H1 (cell line): ENCODE measurements around the gene OVCA2. TPM values are rescaled to one million over a fixed set of nuclear protein-coding genes. Genes with fewer than 3 reads are reported as not detected.

Experiments used
- CTCF ChIA-PET: fragments of 300-600 bp; sonication (Branson Sonifier 250); formaldehyde crosslinking; loops from one replicate; lab custom pipeline; 2021; ENCODE audit not compliant: partially characterized antibody; lab: Charles Lee
- POLR2A ChIA-PET: fragments of 300-600 bp; sonication (Branson Sonifier 250); formaldehyde crosslinking; loops from one replicate; lab custom pipeline; 2021; ENCODE audit warnings: inconsistent platforms; ENCODE audit not compliant: partially characterized antibody; lab: Charles Lee
- DNase-seq, 2 experiments: peaks; one replicate each; pipeline versions ENCODE4 v3.0.0 to v3.0.0-alpha.2; 2010 to 2022; ENCODE audit warnings: low spot score in 2 of 2, low read depth in 1 of 2, mixed read lengths in 1 of 2
- FAIRE-seq: peaks from 2 replicates; lab custom pipeline; 2011; peaks lifted over from hg19 to GRCh38; lab: Jason Lieb, UNC
- H2AFZ ChIP-seq: 2 replicates; pipeline ENCODE4 v1.8.1; 2012; ENCODE audit warnings: low read length, inconsistent platforms
- H2AK5ac ChIP-seq: 2 replicates; pipeline ENCODE4 v1.6.1; 2013; ENCODE audit warnings: low read depth, low read length
- H2BK120ac ChIP-seq: replicated peaks from 2 replicates; pipeline ENCODE3; 2013; ENCODE audit warnings: low read depth, low read length, inconsistent platforms
- H2BK12ac ChIP-seq: 2 replicates; pipeline ENCODE4 v1.6.1; 2013; ENCODE audit warnings: low read depth, low read length
- H2BK15ac ChIP-seq: 2 replicates; pipeline ENCODE4 v1.6.1; 2013; ENCODE audit warnings: low read length
- H2BK20ac ChIP-seq: 2 replicates; pipeline ENCODE4 v1.6.1; 2013; ENCODE audit warnings: low read length
- H2BK5ac ChIP-seq: 2 replicates; pipeline ENCODE4 v1.6.1; 2013; ENCODE audit warnings: low read depth, low read length
- H3K14ac ChIP-seq: 2 replicates; pipeline ENCODE4 v1.6.1; 2013; ENCODE audit warnings: inconsistent platforms; ENCODE audit not compliant: insufficient read length
- H3K18ac ChIP-seq: 2 replicates; pipeline ENCODE4 v1.6.1; 2013; ENCODE audit warnings: low read length; ENCODE audit errors: extremely low read depth
- H3K23ac ChIP-seq: 2 replicates; pipeline ENCODE4 v1.6.1; 2013; ENCODE audit warnings: inconsistent platforms; ENCODE audit not compliant: insufficient read length
- H3K23me2 ChIP-seq: 2 replicates; pipeline ENCODE4 v1.6.1; 2013; ENCODE audit warnings: low read depth, low read length
- H3K27ac ChIP-seq: 2 replicates; pipeline ENCODE4 v1.6.1; 2011; ENCODE audit warnings: low read depth, low read length, inconsistent platforms
- H3K27me3 ChIP-seq, 4 experiments: replicated peaks in 1 of 4; 1 replicate in 1 of 4; 2 replicates in 3 of 4; pipeline versions ENCODE4 v1.6.1 to v1.8.1; 2011 to 2013; ENCODE audit warnings: low read length in 3 of 4, mild to moderate bottlenecking in 3 of 4, inconsistent platforms in 2 of 4, mixed read lengths in 2 of 4, moderate library complexity in 1 of 4; ENCODE audit not compliant: control insufficient read depth in 3 of 4, insufficient read depth in 3 of 4; ENCODE audit errors: extremely low read depth in 1 of 4
- H3K36me3 ChIP-seq, 4 experiments: 2 replicates each; pipeline versions ENCODE4 v1.6.1 to v1.8.1; 2011 to 2013; ENCODE audit warnings: mild to moderate bottlenecking in 4 of 4, low read length in 3 of 4, moderate library complexity in 2 of 4, control low read depth in 1 of 4, inconsistent platforms in 1 of 4; ENCODE audit not compliant: insufficient read depth in 4 of 4, control insufficient read depth in 2 of 4
- H3K4ac ChIP-seq: replicated peaks from 2 replicates; pipeline ENCODE3; 2013; ENCODE audit warnings: low read length, low read depth, mixed read lengths, inconsistent platforms; ENCODE audit not compliant: insufficient read length
- H3K4me1 ChIP-seq, 4 experiments: replicated peaks in 1 of 4; 1 replicate in 1 of 4; 2 replicates in 3 of 4; pipeline versions ENCODE4 v1.6.1 to v1.8.1; 2011 to 2013; ENCODE audit warnings: low read length in 3 of 4, inconsistent platforms in 2 of 4, mixed read lengths in 1 of 4; ENCODE audit not compliant: insufficient read depth in 4 of 4, control insufficient read depth in 3 of 4
- H3K4me2 ChIP-seq, 2 experiments: 2 replicates each; pipeline versions ENCODE4 v1.6.1 to v1.8.1; 2011 to 2013; ENCODE audit warnings: low read depth in 2 of 2, low read length in 2 of 2, control low read depth in 1 of 2, inconsistent platforms in 1 of 2, mild to moderate bottlenecking in 1 of 2; ENCODE audit not compliant: insufficient read depth in 1 of 2
- H3K4me3 ChIP-seq, 4 experiments: fragments of 200-600, 300-600 bp in 1 of 4; sonication (generic), shearing (Covaris generic), sonication (Bioruptor Twin) in 1 of 4; 2 replicates each; pipeline versions ENCODE4 v1.5.1 to v1.8.1; 2011 to 2016; ENCODE audit warnings: low read length in 4 of 4, low read depth in 3 of 4, control low read depth in 2 of 4, inconsistent platforms in 2 of 4, mild to moderate bottlenecking in 2 of 4, mixed read lengths in 1 of 4, moderate library complexity in 1 of 4; ENCODE audit not compliant: insufficient read depth in 2 of 4; ENCODE audit errors: extremely low read depth in 1 of 4
- H3K56ac ChIP-seq: replicated peaks from 2 replicates; pipeline ENCODE3; 2013; ENCODE audit warnings: low read depth, mild to moderate bottlenecking, mixed read lengths, low read length, inconsistent platforms; ENCODE audit not compliant: insufficient read length
- H3K79me1 ChIP-seq: 2 replicates; pipeline ENCODE4 v1.6.1; 2013; ENCODE audit warnings: low read depth, low read length, control low read depth
- H3K79me2 ChIP-seq, 2 experiments: 2 replicates each; pipeline versions ENCODE4 v1.6.1 to v1.8.1; 2012 to 2013; ENCODE audit warnings: low read length in 2 of 2, mild to moderate bottlenecking in 2 of 2, inconsistent platforms in 1 of 2; ENCODE audit not compliant: insufficient read depth in 2 of 2, control insufficient read depth in 1 of 2
- H3K9ac ChIP-seq, 4 experiments: replicated peaks in 1 of 4; 1 replicate in 1 of 4; 2 replicates in 3 of 4; pipeline versions ENCODE4 v1.6.1 to v1.8.1; 2011 to 2013; ENCODE audit warnings: low read depth in 3 of 4, low read length in 3 of 4, control low read depth in 2 of 4, mild to moderate bottlenecking in 2 of 4, moderate library complexity in 2 of 4, inconsistent platforms in 1 of 4; ENCODE audit errors: extremely low read depth in 1 of 4
- H3K9me3 ChIP-seq, 2 experiments: 2 replicates each; pipeline versions ENCODE4 v1.6.1 to v1.8.1; 2012 to 2013; ENCODE audit warnings: mild to moderate bottlenecking in 2 of 2, moderate library complexity in 2 of 2, control low read depth in 1 of 2, inconsistent platforms in 1 of 2, low read depth in 1 of 2, low read length in 1 of 2, mixed read lengths in 1 of 2; ENCODE audit not compliant: insufficient read depth in 2 of 2
- H4K20me1 ChIP-seq, 2 experiments: replicated peaks in 1 of 2; 2 replicates each; pipeline versions ENCODE3 to v1.8.1; 2011 to 2013; ENCODE audit warnings: inconsistent platforms in 2 of 2, low read length in 2 of 2, mild to moderate bottlenecking in 1 of 2; ENCODE audit not compliant: insufficient read depth in 2 of 2, control insufficient read depth in 1 of 2
- H4K5ac ChIP-seq: 2 replicates; pipeline ENCODE4 v1.6.1; 2013; ENCODE audit warnings: low read length, low read depth, mixed read lengths, inconsistent platforms; ENCODE audit not compliant: insufficient read length
- H4K8ac ChIP-seq: 2 replicates; pipeline ENCODE4 v1.8.0; 2013; ENCODE audit warnings: mild to moderate bottlenecking, moderate library complexity, low read length, inconsistent platforms; ENCODE audit not compliant: insufficient read depth; ENCODE audit errors: extremely low read depth
- H4K91ac ChIP-seq: replicated peaks from 2 replicates; pipeline ENCODE3; 2013; ENCODE audit warnings: low read length, mixed read lengths, inconsistent platforms; ENCODE audit not compliant: insufficient read length
- WGBS, 2 experiments: shearing (Covaris generic) in 1 of 2; methylation state at CpG; one replicate each; pipeline versions ENCODE4 v1.1.6 to v1.1.7; 2013 to 2015; ENCODE audit warnings: low lambda C conversion rate in 2 of 2, mixed read lengths in 2 of 2, inconsistent platforms in 1 of 2, low coverage in 1 of 2, missing lambda C conversion rate in 1 of 2; ENCODE audit not compliant: insufficient replicate concordance in 2 of 2, insufficient coverage in 1 of 2, insufficient read length in 1 of 2; ENCODE audit errors: extremely low coverage in 1 of 2, missing lambda C conversion rate in 1 of 2; 5-methylcytosine and 5-hydroxymethylcytosine counted together
- polyA plus RNA-seq, 7 experiments: library from polyadenylated mRNA; depleted of rRNA in 3 of 7; stranded (reverse) in 5 of 7; unstranded in 2 of 7; fragments of >200 nt in 5 of 7; fragments of 200-250 nt in 2 of 7; gene quantifications; 1 replicate in 5 of 7; 2 replicates in 1 of 7; 4 replicates in 1 of 7; pipeline versions ENCODE4 v1.2.1 to v1.2.3, GENCODE V29; 2011 to 2013; ENCODE audit warnings: missing spikeins in 2 of 7, mixed read lengths in 2 of 7
- total RNA-seq: library from RNA; stranded (reverse); fragmentation: NEBNext Ultra II Directional; extraction: Animal tissue kit (Norgen Biotek cat#: 25700); gene quantifications from 2 replicates; pipeline ENCODE4 v1.2.1, GENCODE V29; 2021

The OVCA2 gene
- total and polyA plus RNA-seq, 2 of the 8 experiments (the other 6 are each of a cell fraction or from before 2014, with no cell fraction given): 15.3 to 37.0 TPM

- Histone ChIP-seq H4K91ac (no peak overlapping the region), H3K23me2 (no peaks in the 10 kb centered on the region), H2BK20ac (no peak overlapping the region), H3K79me1 (no peaks in the 10 kb centered on the region), H3K27me3 (no peaks in the 10 kb centered on the region), H3K18ac (no peak overlapping the region), H3K14ac (no peak overlapping the region), H2BK5ac (no peak overlapping the region), H3K4me1 (no peaks in the 10 kb centered on the region), H2BK15ac (no peak overlapping the region), H2AFZ (no peak overlapping the region), H4K8ac (no peak overlapping the region; the same call in 1 of the 2 replicates), H4K20me1 (no peaks in the 10 kb centered on the region), H2BK12ac (no peak overlapping the region), H3K4me3 (no peak overlapping the region), H3K4ac (no peak overlapping the region), H3K56ac (no peak overlapping the region), H2AK5ac (no peak overlapping the region), H3K4me2 (no peak overlapping the region), H4K5ac (no peak overlapping the region), H3K23ac (no peak overlapping the region), H3K9me3 (no peaks in the 10 kb centered on the region), H3K36me3 (peaks cover 0 to 5% (median 3%) of the 10 kb centered on the region in 4 experiments; a peak in 5 of 8 replicates), H2BK120ac (no peak overlapping the region), H3K9ac (no peak overlapping the region), H3K79me2 (no peaks in the 10 kb centered on the region), H3K27ac (no peak overlapping the region)
- CTCF ChIA-PET: interaction anchor here (0.6 to 2.6 kb wide), 15 partner anchors 10 to 163 kb away, joined by 3 to 11 read pairs (median 6); partner anchors contain the start of gene HIC1
- WGBS, 2 experiments: 80% methylated on average over 9 of the region's 9 CpGs; no CpG with 5 or more reads in 1 of the 2 experiments
- FAIRE-seq: no peak
- no peak for DNase-seq
- POLR2A ChIA-PET: interaction anchor here (1.3 kb wide), 1 partner anchor 70 kb away, joined by 3 read pairs; no protein-coding TSS in a partner anchor
Measured at GRCh38 chr17:2082003-2082781, 40.4 kb downstream of the OVCA2 start.
